GM18502 (cell line): ENCODE measurements around the gene RASAL1.
"Not testable (repeated sequence)": the region's sequence is repeated elsewhere in the genome, so short reads cannot be mapped to it uniquely, and the experiment has no call there.

Source experiments
- ATAC-seq: cut with Tn5 transposase; IDR thresholded peaks from one replicate; pipeline ENCODE4 v1.9.1; 2021; ENCODE audit warnings: mild to moderate bottlenecking; ENCODE audit not compliant: unreplicated experiment, poor library complexity

RASAL1 gene

DNA sequence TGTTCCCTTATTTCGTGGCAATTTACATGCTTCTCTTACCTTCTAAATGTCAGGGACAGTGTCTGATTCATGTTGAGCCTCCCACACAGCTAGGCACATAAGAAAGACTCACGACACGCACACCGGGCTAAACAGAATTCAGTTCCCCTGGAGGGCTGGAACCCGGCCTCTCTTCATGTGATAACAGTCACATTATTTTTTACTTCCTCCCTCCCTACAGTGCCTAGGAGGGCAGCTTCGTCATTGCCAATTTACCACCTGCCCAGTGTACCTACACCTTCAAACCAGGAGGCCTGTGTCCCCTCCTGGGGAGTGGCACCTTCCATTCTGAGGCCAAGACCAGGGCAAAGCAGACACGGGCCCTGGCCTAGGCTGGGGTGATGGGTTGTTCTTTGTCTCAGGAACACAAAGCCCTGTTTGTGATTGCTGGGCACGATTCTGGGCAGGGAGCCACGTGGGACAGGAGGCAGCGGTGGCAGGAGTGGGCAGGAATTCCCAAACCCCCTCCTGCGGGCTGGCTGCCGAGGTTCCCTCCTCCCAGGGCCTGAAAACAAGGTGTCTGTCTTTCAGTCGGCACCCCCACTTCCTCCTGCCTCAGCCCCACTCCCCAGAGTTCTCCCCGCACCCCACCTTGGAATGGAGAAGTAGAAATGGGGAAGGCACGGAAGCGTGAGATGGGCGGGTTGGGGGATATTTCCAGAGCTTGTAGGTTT, 6.8 kb upstream of the RASAL1 start:
- ATAC-seq: no peak

DNA sequence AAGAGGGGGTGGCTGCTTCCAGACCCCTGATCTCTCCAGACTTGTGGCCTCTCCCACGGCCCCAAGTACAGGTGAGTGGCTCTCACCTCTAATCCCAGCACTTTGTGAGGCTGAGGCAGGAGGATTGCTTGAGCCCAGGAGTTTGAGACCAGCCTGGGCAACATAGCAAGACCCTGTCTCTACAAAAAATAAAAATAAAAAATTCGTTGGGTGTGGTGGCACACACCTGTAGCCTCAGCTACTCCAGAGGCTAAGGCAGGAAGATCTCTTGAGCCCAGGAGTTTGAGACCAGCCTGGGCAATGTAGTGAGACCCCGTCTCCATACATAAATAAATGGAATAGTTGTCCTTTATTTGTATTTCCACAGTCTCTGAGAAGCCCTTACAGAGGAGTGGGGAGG, 6.2 kb upstream of the RASAL1 start:
- not testable (repeated sequence) for ATAC-seq

- no peak for ATAC-seq
Measured at GRCh38 chr12:113140706-113141105, 5.1 kb upstream of the RASAL1 start.

- ATAC-seq: no peak
Measured at GRCh38 chr12:113138826-113139225, 3.3 kb upstream of the RASAL1 start.

GRCh38 chr12:113137861-113138783, 2.6 kb upstream of the RASAL1 start:
- no peak for ATAC-seq

GRCh38 chr12:113136990-113137511, 1.5 kb upstream of the RASAL1 start:
- no peak for ATAC-seq

DNA sequence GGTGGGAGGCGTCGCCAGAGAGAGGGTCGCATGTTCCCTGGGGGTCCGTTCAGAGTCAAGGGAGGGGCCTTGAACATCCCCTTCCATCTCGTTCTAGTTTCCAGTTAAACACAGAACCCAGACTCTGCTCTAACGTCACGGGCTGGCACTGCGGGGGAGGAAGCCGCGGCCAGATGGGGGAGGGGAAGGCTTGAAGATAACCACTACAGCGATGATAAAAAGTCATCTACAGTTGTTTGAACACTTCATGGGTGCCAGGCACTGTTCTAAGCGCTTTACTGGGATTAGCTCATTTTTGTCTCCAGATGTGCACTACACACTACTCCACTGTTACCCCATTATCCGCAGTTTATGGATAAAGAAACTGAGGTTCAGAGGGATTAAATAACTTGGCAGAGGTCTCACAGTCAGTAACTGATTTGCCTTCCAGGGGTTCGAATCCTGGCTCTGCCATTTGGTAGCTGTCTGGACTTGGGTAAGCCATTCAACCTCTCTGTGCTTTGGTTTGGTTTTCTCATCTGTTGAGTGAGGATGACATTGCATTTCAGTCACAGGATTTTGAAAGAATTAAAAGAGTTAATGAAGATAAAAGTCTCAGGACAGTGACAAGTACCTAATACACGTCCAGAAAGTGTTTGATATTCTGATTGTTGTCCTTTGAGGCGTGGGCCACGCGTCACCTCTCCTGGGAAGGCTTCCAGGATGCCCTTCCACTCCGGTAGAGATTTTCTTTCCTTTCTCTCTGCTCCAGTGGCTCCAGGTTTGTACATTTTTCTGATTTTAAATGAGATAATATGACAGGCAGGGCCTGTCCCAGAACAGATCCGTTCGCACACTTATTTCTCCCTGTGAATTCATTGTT, 798 bp upstream of the RASAL1 start:
- no peak for ATAC-seq

DNA sequence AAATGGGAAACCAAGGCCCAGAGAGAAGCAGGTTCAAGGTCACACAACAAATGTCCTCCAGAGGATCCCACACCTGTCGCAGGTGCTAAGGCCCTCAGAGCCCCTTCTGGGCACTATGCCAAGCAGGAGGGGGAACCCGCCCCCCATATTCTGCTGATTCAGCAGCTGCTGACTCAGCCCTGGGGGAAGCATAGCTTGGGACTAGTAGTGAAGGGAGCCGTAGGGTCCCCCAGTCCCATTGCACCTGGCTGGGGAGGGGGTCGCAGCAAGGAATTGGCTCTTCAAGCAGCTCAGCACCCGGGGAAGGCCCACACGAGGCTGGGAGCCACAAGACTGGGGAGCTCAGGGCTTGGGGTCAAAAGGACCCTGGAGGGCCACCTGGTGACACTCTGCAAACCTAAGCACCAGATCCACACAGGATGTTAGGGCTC, 1.0 kb downstream of the RASAL1 start:
- ATAC-seq: no peak

- no peak for ATAC-seq
Measured at GRCh38 chr12:113134071-113134470, 1.5 kb downstream of the RASAL1 start.

DNA sequence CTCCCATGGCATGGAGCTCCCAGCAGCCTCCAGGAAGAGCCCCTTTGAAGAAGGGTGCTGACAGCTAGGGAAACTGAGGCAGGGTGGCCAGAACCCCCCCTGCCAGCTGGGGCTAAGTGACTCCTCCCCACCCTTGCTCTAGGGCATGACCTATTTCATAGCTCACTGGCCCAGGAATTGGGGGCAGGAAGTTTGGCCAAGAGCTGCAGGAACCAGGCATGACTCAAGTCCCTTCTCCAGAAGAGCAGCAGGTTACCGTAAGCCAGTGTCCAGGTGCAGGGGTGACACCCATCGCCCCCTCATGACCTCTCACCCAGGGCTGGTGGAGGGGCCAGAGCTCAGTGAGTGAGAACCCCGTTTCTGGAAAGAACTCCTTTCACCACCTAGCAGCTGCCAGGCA, 1.9 kb downstream of the RASAL1 start:
- no peak for ATAC-seq

DNA sequence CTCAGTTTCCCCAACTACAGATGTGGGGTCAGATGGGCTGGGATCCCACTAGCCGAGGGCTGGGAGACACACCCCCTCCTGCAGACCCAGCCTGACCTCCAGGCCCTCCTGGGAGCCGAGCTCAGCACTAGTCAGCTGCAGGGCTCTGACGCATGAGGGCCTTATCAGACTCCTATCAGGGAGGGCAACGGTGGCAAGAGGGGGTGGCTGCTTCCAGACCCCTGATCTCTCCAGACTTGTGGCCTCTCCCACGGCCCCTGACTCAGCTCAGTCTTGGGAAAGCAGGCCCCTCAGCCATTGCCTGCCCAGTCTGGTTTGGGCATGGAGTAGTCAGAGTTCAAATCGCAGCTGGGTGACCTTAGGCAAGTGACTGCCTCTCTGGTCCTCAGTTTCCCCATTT, 2.5 kb downstream of the RASAL1 start:
- ATAC-seq: no peak

- ATAC-seq: no peak
Measured at GRCh38 chr12:113131556-113131955, 4.0 kb downstream of the RASAL1 start.

GRCh38 chr12:113130457-113131135, 5.0 kb downstream of the RASAL1 start:
- ATAC-seq: no peak

DNA sequence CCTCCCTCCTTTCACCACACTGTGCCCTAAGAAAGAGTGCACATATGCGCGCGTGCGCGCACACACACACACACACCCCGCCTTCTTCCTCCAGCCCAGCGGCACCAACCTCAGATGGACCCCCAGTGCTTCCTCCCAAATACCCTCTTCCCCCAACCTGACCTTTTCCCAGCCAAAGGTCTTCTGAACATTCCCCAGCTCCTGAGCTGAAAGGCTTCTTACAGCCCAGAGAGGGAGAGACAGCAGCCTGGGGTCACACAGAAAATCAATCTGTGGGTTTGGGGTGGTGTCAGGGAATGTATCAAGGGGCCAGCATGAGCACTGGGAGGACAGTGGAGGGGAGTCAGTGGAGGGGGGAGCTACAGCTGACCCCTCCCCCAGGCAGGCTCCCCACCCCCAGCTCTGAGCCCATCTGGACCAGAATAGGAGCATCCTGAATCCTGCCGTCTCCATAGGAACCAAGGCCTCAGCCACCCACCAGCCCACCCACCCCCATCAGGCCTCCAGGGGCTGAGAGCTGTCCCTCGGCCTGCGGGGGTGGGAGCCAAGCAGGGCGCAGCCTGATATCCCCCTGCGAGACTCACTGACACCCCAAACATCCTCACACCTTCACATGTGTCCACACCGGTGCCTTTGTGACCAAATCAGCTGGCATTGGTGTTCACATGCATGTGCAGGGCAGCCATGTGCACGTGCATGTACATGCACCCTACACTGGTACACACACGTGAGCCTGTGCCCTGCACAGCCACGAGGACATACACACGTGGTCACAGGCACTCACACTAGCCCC, 5.7 kb downstream of the RASAL1 start:
- no peak for ATAC-seq

DNA sequence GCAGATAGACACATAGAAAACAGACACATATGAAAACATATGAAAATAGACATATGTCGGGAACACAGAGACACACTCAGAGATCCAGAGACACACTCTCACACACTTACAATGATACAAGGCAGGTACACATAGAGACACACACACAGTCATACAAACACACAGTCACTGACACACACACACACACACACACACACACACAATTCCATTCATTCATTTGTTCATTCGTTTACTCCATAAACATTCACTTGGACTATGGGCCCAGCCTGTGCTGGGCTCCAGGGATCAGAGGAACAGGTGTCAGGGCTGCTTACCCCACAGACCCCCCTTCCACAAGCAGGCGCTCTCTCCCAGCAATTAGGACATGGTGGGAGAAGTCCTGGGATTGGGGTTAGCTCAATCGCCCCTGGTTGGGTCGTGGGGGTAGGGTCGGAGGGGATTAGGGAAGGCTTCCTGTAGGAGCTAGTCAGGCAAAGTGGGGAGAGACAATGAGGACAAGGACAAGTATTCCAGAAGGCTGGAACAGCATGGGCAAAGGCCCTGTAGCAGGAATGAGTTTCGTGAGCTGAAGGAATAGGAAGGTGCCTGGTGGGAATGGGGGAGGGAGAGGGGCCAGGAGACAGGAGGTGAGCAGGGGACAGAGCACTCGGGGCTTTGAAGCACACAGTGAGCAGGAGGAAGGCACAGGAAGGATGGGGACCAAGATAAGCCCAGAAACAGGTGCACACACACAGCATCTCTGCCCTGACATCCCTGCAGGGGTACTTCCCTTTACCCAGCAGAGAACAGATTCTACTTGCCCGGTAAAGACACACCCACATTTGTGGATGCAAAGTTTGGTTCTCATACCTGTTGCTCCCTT, 6.5 kb downstream of the RASAL1 start:
- ATAC-seq: no peak

GRCh38 chr12:113127791-113128199, 7.8 kb downstream of the RASAL1 start:
- ATAC-seq: no peak

GRCh38 chr12:113120670-113121370, 14.7 kb downstream of the RASAL1 start:
- no peak for ATAC-seq
